HG03378 (cell line): ENCODE data around the gene TSHZ3.

ENCODE experiments used
- ATAC-seq: cut with Tn5 transposase; IDR thresholded peaks from one replicate; pipeline ENCODE4 v1.9.1; 2021; ENCODE audit warnings: mild to moderate bottlenecking, moderate library complexity; ENCODE audit not compliant: unreplicated experiment

TSHZ3 gene

DNA sequence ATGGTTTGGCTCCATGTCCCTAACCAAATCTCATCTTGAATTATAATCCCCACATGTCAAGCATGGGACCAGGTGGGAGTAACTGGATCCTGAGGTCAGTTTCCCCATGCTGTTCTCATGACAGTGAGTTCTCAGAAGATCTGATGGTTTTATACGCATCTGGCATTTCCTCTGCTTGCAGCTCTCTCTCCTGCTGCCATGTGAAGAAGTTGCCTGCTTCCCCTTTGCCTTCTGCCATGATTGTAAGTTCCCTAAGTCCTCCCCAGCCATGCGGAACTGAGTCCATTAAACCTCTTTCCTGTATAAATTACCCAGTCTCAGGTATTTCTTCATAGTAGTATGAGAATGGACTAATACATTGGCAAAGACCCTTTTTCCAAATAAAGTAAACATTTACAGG, 96.8 kb downstream of the TSHZ3 start:
- ATAC-seq = no peak

DNA sequence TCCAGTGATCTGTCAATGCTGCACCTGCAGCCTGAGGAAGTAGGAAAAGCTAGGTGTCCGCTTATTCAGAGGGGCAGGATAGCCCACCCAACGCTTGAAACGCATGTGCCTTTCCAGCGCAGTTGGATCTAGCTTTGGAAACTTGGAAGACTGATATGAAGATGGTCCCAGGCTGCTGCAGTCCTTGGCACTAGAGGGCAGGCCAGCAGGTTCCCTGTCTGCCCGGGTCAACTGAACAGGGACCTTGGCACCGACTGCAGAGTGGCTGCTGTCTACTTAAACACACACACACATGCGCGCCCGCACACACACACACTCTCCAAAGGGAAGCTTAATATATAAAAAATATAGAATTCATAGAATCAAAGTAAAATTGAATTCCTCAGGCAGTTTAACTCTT, 100.0 kb downstream of the TSHZ3 start:
- ATAC-seq = no peak

- ATAC-seq = no peak
Observed at GRCh38 chr19:31235806-31236205, 113.4 kb downstream of the TSHZ3 start.

GRCh38 chr19:31233295-31233800, 115.9 kb downstream of the TSHZ3 start:
- no peak for ATAC-seq

DNA sequence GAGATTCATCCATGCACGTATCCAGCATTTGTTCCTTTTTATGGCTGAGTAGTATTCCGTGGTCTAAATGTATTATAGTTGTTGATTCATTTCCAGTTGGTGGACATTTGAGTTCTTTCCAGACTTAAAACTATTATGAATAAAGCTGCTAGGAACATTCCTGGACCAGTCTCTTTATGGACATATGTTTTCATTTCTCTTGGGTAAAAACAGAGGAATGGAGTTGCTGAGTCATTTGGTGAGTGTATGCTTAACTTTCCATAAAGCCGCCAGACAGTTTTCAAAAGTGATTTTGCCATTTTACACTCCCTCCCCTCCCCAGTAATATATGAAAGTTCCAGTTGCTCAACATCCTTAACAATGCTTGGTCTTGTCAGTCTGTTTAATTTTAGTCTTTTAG, 116.4 kb downstream of the TSHZ3 start:
- no peak for ATAC-seq

DNA sequence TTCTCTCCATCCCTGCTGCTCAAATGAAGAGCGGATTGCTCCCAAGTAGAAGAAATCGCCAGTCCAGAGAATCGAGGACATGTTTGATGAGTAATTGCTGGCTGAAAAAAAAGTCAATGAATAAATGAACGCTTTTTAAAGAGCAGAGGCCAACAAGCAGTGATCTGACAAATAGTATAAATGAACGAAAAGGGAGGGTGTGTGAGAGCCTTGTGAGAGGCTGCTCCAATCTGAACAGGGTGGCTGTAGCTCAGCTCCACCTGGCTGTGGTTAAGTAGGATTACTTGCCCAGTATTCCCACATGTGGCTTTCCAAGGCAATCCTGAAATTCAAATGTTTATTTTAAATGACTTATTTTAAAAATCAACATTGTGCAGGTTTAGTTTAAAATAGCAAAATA, 117.1 kb downstream of the TSHZ3 start:
- ATAC-seq = no peak

GRCh38 chr19:31231237-31231636, 118.0 kb downstream of the TSHZ3 start:
- no peak for ATAC-seq

DNA sequence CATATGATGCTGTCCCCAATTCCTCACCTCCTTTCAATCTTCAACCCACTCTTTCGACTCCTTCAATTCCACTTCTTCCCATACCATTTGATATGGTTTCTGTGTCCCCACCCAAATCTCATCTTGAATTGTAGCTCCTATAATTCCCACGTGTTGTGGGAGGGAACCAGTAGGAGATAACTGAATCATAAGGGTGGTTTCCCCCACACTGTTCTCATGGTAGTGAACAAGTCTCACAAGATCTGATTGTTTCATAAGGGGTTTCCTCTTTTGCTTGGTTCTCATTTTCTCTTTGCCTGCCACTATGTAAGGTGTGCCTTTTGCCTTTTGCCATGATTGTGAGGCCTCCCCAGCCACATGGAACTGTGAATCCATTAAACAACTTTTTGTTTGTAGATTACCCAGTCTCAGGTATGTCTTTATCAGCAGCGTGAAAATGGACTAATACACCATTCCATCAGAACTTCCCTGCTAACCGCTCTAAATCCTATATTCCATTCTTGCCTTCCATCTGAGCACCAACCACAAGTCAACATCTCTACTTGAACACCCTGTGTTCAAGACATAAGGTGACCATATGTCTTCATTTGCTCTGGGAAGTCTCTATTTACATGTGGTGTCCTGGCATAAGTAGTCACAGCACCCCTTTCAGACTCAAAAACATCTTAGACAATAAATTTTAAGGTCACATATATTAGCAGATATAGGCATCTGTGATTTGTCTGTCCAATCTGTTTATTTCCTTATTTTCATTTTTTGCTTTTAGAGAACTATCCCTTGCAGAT, 122.9 kb downstream of the TSHZ3 start:
- ATAC-seq = no peak
